Endothelial cell of hepatic sinusoid (primary cell): ENCODE data around the gene MUC15.

Source experiments
- in situ Hi-C: cut with HindIII; loops from 2 replicates; pipeline ENCODE4 v1.10.0; 2017; ENCODE audit warnings: low sequenced_read_pairs

MUC15 gene

GRCh38 chr11:26578998-26579661 is 7.1 kb upstream of the MUC15 start:
- in situ Hi-C loops = no loop called here

- in situ Hi-C loops = no loop called here
Observed at GRCh38 chr11:26575946-26576345, 3.9 kb upstream of the MUC15 start.

DNA sequence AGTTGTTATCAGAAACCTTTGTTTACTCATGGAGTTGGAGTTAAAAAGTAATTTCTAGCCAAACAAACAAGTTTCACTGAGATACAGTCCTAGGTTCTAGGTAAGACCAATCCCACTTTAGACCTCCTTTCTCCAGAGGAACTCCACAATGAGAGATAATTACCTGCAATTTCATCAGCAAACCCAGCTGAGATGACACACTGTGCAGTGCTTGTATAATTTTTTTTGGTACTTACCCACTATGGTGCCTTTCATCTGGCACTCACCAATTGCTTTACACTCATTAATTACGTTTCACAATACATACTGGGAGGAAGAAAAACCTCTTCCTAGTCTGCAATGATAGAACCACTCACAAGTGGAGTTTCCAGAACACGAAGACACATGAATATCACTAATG is 1.8 kb upstream of the MUC15 start:
- in situ Hi-C loops = no loop called here

DNA sequence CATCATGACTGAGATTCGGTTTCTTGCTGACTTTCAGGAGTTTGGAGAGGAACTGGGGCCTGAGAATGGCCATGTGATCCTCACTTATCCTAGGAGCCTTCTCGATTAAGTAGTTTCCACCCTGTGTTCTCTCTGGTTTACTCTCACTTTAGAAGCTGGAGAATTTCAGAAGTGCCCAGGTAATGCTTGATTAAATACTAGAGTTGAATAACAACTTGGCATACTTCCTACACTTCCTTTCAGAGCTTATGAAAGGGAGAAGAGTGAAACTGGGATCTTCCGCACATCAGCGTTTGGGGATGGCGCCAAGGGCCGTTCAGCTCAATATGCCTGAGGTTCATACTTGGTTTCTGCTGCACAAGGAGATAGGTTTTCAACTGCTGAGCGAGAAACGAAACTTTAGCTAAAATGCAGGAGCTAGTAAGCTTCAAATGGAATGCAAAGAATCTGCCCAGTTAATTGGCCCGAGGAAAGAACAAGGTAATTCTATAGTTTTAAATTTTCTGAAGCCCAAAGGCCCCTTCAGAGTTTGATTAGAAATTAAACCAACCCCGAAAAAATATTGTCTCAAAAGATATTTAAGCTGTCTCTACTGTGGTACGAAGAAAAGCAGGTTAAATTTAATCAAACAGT is 823 bp upstream of the MUC15 start:
- in situ Hi-C loops = no loop called here

DNA sequence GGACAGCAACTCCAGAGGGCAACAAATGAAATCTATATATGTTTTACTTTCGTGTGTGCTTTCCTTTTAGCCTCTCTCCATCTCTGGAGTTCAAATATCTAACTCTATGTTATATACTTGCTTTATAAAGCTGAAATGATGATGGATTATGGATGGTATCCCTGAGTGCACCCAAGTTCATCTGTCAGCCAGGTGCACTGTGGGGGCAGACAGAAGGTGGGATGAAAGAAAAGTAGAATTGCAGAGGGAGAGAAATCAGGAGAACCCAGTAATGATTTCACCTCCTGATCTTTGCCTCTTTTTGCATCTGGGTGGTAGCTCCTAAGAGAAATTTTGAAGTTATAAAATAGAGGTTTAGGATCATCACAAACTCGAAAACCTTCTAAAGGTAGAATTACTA is 2.4 kb downstream of the MUC15 start:
- in situ Hi-C loops = no loop called here

- in situ Hi-C loops = no loop called here
Observed at GRCh38 chr11:26558190-26558589, 13.9 kb downstream of the MUC15 start.

DNA sequence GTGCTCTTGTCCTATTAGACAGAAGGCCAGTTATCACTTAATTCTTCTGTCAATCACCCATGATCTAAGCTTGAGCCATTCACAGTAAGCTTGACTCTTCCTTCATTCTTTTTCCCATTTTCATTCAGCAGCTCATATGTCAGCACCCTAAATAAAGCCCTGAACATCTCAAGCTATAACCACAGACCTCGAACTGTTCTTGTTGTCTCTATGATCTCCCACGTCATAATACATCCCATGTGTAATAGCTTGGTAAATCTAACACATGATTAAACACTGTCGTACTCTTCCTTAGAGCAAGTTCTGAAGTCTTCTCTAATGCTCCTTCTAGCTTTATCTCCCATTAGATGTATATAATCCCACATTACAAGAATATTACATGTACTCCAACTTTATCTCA is 14.4 kb downstream of the MUC15 start:
- in situ Hi-C loops = no loop called here

GRCh38 chr11:26556582-26556981 is 15.5 kb downstream of the MUC15 start:
- in situ Hi-C loops = no loop called here

GRCh38 chr11:26554455-26554854 is 17.6 kb downstream of the MUC15 start:
- in situ Hi-C loops = no loop called here

- in situ Hi-C loops = no loop called here
Observed at GRCh38 chr11:26553182-26553581, 18.9 kb downstream of the MUC15 start.

DNA sequence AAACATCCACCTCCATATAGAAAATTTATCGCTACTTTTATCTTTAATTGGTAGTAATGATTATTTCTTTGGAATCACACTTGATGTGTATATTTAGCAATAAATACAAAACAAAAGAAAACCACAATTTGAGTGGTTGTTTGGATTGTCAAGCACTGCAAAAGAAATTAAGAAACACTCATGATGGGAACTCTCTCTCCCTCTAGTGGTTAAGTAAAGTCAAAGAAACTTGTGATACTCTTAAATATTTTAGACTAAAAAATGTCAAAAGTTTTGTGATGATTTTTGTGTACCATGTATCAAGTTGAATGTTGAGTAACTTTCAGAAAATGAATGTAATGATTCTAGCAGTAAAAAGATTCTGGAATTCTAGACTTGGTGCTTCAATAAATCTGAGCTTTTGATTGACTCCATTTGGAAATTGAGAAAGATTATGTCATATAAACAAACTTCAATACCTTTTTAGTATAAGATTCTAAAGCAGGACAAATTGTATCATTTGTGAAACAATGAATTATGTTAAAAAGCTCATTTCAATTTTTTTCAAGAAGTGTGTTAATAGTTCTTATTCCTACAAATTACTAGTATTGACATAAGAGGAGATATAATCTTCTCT is 20.8 kb downstream of the MUC15 start:
- in situ Hi-C loops = no loop called here

GRCh38 chr11:26550022-26550421 is 22.0 kb downstream of the MUC15 start:
- in situ Hi-C loops = no loop called here

DNA sequence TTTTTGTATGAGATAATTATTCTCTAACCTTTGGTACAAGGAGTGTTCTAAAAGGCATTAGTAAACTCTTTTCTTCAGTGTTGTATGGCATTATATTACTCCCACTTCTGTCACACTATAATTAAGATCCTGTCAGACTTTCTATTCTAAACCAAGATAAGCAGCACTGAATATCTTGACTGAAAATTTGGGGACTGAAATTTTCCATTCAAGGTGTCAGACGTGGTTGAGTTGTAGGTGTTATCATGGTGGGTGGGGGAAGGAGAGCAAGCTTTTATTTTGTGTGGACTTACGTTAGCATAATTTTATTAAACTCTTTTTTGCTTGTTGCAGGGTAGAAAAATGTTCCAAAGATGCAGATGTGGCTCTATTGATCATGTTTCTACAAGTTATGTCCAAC is 22.9 kb downstream of the MUC15 start:
- in situ Hi-C loops = no loop called here

DNA sequence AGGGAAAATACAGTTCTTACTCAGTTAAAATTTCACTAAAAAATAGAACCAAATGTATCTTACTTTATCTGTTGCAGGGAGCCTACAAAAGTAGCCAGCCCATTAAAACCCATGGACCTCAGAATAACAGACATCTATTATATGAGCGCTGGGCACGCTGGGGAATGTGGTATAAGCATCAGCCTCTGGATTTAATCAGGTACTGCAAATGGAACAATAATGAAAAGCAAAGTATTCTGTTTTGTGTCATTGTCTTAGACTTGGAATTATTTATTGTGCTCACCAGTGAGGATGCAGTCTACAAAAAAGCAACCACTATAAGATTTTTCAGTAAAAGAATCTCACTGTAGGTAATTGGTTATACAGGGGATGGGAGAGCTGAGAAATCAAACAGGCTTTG is 30.2 kb downstream of the MUC15 start:
- in situ Hi-C loops = no loop called here

DNA sequence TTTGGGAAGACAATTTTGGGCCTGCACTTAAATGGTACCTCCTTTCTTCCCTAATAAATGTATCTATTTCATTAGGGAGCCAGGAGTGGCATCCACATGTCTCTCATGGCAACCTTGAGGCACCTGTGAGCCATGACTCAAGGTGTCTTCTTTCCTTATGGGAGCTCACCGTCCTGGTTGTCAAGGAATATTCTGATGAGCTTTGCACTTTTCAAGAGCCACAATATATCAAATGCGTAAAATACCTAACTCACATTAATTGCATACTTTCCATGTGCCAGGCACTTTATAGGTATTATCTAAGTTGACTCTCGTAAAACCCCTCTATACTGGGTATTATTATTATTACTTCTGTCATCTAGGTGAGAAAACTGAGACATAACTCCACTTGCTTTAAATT is 32.5 kb downstream of the MUC15 start:
- in situ Hi-C loops = no loop called here

- in situ Hi-C loops = no loop called here
Observed at GRCh38 chr11:26537341-26537740, 34.7 kb downstream of the MUC15 start.

- in situ Hi-C loops = no loop called here
Observed at GRCh38 chr11:26527685-26528084, 44.4 kb downstream of the MUC15 start.

DNA sequence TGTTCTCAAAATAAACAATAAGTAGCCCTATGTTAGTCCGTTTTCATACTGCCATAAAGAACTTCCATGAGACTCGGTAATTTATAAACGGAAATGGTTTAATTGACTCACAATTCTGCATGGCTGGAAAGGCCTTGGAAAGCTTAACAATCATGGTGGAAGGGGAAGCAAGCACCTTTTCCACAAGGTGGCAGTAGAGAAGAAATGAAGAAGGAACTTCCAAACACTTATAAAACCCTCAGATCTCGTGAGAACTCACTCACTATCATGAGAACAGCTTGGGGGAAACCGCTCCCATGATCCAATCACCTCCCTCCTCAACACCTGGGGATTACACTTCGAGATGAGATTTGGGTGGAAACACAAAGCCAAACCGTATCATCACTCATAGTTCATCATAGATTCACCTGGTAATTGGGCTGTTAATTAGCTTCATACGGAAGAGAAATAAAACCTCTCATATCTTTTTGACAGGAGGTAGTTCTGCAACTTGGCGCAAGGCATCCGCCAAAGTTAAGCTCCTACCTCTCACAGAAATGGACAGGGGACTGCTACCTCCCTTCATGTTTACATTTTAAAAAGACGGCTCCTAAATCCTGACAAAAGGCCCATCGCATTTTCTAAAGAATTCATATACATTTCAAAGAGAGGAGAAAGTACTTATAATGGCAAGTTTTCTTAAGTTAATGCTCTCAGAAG is 49.0 kb downstream of the MUC15 start:
- in situ Hi-C loops = no loop called here

DNA sequence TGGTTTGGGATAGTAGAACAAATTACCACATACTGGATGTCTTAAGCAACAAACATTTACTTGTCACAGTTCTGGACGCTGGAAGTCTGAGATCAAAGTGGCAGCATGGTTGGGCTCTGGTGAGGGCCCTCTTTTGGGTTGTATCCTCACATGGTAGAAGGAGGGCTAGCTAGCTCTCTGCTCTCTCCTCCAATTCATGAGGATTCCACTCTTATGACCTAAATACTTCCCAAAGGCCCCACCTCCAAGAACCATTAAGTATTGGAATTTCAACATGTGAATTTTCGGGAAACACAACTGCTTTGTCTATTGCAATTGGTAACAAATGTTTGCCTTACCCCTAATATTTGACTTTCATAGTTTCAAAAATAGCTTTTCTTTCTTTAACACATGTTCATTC is 52.6 kb downstream of the MUC15 start:
- in situ Hi-C loops = no loop called here

DNA sequence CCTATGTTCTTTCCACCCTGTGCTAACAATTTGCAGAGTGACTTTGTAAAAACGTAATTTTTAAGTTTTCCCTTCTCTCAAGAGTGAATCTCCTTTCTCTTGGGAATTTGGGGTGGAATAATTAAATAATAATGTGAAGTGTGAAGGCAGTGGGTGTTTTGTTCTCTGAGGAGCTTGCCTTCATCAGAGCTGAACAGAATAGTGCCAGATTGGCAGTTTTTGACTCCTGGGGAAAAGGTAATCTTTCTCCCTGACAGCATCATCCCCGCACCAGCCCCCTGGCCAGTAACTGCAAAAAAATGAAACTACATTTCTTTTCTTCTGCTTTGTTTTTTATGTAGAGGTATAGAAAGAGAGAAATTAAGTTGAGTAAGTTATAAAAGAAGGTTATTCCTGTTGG is 59.9 kb downstream of the MUC15 start:
- in situ Hi-C loops = no loop called here

GRCh38 chr11:26510756-26511155 is 61.3 kb downstream of the MUC15 start:
- in situ Hi-C loops = no loop called here

DNA sequence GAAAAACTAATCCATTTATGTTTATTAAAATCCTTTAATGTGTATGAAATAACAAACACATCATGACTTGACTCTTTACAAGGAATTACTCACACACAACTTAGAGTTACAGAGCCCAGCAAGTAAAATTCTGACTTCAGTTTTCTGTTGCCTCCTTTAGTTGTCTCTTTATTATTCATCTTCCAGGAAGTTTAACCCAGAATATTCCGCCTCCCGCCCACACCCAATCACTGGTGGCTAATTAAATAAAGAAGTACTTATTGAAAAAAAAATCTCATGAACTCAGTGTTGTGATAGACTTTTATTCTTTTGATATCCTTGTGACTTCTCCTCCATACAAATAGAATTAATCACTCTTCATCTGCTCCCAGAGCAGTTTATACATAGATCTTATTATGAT is 61.9 kb downstream of the MUC15 start:
- in situ Hi-C loops = no loop called here
